ENCODE results near the gene PEX26. TPM values are rescaled to one million over a fixed set of nuclear protein-coding genes. Genes with fewer than 3 reads are reported as not detected.
"Not testable (repeated sequence)": the region's sequence is repeated elsewhere in the genome, so short reads cannot be mapped to it uniquely, and the experiment has no call there.

PEX26 gene
- total RNA-seq, 1 donor from 2014 or later: 25.9 TPM

- ATAC-seq (peak; percentile 35), DNase-seq (ENCODE audit: low spot score) (no peak)
- intact Hi-C loops (cut with DNase I): no loop called here
Observed at GRCh38 chr22:18110954-18111758, 33.4 kb downstream of the PEX26 start.

GRCh38 chr22:18111759-18112330 is 34.1 kb downstream of the PEX26 start:
- DNase-seq (ENCODE audit: low spot score): no peak
- no peak for ATAC-seq
- intact Hi-C loops (cut with DNase I): no loop called here

GRCh38 chr22:18112440-18112839 is 34.6 kb downstream of the PEX26 start:
- intact Hi-C loops (cut with DNase I): no loop called here
- no peak for ATAC-seq
- no peak for DNase-seq (ENCODE audit: low spot score)

- ATAC-seq (no peak), DNase-seq (ENCODE audit: low spot score) (no peak)
- intact Hi-C loops (cut with DNase I): no loop called here
Observed at GRCh38 chr22:18113680-18114394, 36.0 kb downstream of the PEX26 start.

- no peak for DNase-seq (ENCODE audit: low spot score)
- intact Hi-C loops (cut with DNase I): no loop called here
- no peak for ATAC-seq
Observed at GRCh38 chr22:18114495-18114894, 36.7 kb downstream of the PEX26 start.

- intact Hi-C loops (cut with DNase I): no loop called here
- ATAC-seq: no peak
- DNase-seq (ENCODE audit: low spot score): no peak
Observed at GRCh38 chr22:18114976-18115652, 37.3 kb downstream of the PEX26 start.

GRCh38 chr22:18115906-18116371 is 38.1 kb downstream of the PEX26 start:
- DNase-seq (ENCODE audit: low spot score): no peak
- intact Hi-C loops (cut with DNase I): no loop called here
- ATAC-seq: no peak

- intact Hi-C loops (cut with DNase I): no loop called here
- DNase-seq (ENCODE audit: low spot score) (no peak), ATAC-seq (no peak)
Observed at GRCh38 chr22:18116634-18117033, 38.8 kb downstream of the PEX26 start.

- no peak for DNase-seq (ENCODE audit: low spot score)
- intact Hi-C loops (cut with DNase I): no loop called here
- no peak for ATAC-seq
Observed at GRCh38 chr22:18118345-18118915, 40.6 kb downstream of the PEX26 start.

GRCh38 chr22:18119409-18120110 is 41.8 kb downstream of the PEX26 start:
- intact Hi-C loops (cut with DNase I): no loop called here
- peak; percentile 23 for ATAC-seq
- no peak for DNase-seq (ENCODE audit: low spot score)

GRCh38 chr22:18120857-18121256 is 43.1 kb downstream of the PEX26 start:
- no peak for ATAC-seq
- DNase-seq (ENCODE audit: low spot score): no peak

GRCh38 chr22:18121506-18121905 is 43.7 kb downstream of the PEX26 start:
- ATAC-seq: no peak
- intact Hi-C loops (cut with DNase I): loop anchor here (1.0 kb wide), 1 partner anchor 27 kb away; no protein-coding TSS in a partner anchor
- no peak for DNase-seq (ENCODE audit: low spot score)

More at GRCh38 chr22:18120857-18121256, 43.1 kb downstream of the PEX26 start:
- intact Hi-C loops (cut with DNase I): loop anchor here (1.0 kb wide), 1 partner anchor 27 kb away; no protein-coding TSS in a partner anchor

GRCh38 chr22:18121954-18122554 is 44.3 kb downstream of the PEX26 start:
- DNase-seq (ENCODE audit: low spot score): no peak
- no peak for ATAC-seq
- intact Hi-C loops (cut with DNase I): loop anchor here (1.0 kb wide), 1 partner anchor 26 kb away; no protein-coding TSS in a partner anchor

GRCh38 chr22:18123476-18124025 is 45.8 kb downstream of the PEX26 start:
- DNase-seq (ENCODE audit: low spot score); ATAC-seq; intact Hi-C loops (cut with DNase I): not testable (repeated sequence)

- intact Hi-C loops (cut with DNase I): no loop called here
- ATAC-seq (no peak), DNase-seq (ENCODE audit: low spot score) (no peak)
Observed at GRCh38 chr22:18126606-18127005, 48.8 kb downstream of the PEX26 start.

- ATAC-seq: no peak
- intact Hi-C loops (cut with DNase I): no loop called here
- DNase-seq (ENCODE audit: low spot score): no peak
Observed at GRCh38 chr22:18130018-18130417, 52.2 kb downstream of the PEX26 start.

- intact Hi-C loops (cut with DNase I): no loop called here
- DNase-seq (ENCODE audit: low spot score) (no peak), ATAC-seq (no peak)
Observed at GRCh38 chr22:18130699-18131429, 53.1 kb downstream of the PEX26 start.

All from sciatic nerve (tissue), 2 donors.